HG03064 (cell line): ENCODE measurements around the gene TM4SF18.
"Not testable (repeated sequence)": the region's sequence is repeated elsewhere in the genome, so short reads cannot be mapped to it uniquely, and the experiment has no call there.

ENCODE experiments used
- ATAC-seq: cut with Tn5 transposase; IDR thresholded peaks from one replicate; pipeline ENCODE4 v1.9.1; 2021; ENCODE audit warnings: low read depth; ENCODE audit not compliant: unreplicated experiment

TM4SF18 gene

DNA sequence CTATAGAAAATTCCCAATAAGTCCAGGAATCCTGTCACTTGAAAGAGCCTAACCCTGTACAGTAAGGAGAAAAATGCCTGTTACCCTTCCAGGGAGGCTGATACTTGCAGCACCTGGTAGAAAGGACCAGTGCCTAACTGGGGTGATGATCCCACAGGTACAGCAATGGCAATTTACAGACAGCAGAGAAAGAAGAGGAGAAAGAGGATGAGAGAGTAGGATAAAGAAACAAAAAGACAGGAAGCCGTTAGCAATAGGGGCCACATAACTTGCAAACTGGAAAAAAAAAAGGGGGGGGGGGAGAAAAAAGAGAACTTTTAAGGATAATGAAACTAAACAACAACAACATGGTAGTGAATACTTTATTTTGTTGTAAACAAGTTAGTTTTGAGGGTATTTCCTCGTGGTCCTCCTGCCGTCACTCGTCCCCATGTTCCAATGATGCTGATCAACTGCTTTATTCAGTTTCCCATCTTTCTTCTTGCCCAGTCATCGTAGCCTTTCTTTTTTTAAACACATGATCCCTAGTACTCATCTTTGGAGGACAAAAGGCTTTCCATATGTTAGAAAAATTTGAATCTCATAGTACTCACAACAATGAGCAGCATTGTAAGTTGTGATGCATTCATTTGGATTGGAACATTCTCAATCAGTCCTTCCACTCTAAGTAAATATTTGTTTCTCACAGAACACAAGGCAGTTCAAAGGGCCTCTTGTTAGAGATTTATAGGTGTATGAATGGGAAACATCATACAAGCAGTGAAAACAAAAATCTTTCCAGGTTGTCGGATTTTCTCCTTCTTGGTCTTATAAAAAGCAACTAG, 35.5 kb upstream of the TM4SF18 start:
- no peak for ATAC-seq

DNA sequence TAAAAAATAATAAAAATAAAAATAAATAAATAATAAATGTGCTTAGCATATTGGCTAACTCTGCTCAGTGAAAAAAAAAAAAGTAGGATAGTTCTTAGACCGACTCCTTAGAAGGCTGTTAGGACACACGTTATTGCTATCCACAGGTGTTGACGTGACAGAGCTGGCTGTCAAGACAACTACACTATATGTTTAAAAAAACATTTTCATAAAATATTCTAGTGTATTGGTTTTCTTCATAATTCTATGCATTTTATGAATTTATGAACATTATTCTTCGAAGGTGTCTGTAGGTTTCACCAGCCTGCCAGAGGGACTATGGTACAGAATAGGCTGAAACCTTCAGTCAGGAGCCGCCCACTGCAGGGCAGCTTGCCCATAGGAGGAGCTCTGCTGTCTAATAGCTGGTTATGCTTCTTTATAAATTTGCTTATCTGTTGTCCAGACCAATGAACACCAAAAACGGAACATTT, 34.8 kb upstream of the TM4SF18 start:
- ATAC-seq: no peak

- ATAC-seq: no peak
Measured at GRCh38 chr3:149366941-149367840, 33.8 kb upstream of the TM4SF18 start.

DNA sequence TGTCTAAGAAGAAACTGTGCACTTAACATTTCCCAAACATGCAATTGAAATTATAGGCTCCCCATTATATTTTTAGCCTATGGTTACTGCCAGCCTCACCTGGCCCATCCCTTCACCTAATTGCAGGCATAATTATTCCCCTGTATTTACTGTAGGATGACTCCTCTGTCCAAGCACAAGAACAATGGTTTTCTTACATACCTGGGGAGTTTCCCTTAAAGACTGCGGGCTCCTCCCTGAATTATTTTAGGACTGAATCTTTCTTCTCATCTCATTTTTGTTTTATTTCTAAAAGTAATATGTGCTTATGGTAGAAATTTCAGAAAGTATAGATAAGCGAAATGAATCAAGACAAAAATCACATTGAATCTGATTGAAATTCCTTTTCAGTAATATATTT, 32.6 kb upstream of the TM4SF18 start:
- ATAC-seq: no peak

DNA sequence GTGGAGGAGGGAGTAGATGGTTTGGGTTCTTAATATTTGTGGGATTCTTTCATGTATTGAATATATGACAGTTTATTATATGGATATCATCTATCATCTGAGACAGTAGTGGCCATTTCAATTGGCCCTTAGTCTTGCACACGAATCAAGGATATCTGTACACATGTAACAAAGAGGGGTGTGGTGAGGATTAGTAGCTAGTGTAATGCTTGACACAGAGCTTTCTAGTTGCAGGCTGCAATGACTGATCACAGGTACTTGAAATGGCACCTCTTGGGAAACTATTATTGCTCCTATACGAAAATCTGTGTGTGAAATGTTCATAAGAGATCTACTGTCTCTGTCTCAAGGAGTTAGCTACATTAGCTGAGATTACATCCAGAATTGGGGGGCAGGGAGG, 31.2 kb upstream of the TM4SF18 start:
- no peak for ATAC-seq

DNA sequence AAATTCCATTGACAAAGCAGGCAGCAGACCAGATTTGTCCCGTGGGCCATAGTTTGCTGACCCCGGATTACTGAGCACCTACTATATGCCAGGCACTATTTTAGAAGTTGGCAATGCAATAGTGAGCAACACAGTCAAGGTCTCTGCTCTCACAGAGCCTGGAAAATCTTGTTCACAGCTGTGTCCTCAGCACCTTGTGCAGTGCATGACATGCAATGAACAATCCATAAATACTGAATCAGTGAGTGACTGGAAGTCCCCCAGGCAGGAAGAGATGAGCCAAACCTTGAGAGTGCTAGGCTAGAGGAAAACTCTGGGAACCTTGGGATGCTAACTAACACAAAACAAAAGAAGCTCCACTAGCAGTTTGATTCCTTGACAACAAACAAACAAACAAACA, 29.6 kb upstream of the TM4SF18 start:
- ATAC-seq: no peak

GRCh38 chr3:149362366-149362765, 28.9 kb upstream of the TM4SF18 start:
- no peak for ATAC-seq

DNA sequence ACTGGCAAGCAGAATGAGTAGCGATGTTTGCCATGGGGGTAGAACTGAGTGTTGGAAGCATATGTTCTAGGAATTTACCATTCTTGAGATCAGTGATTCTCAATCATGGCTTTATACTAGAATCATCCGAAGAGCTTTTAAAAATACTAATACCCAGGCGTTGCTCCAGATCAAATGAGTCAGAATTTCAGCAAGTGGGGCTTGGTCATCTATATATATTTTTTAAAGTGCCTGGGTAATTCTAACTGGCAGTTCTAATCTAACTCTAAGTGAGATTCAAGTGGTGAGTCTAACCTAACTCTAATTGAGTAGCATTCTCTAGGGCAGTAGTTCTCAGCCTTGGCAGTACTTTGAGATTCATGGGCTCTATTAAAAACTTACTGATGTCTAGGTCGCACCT, 23.2 kb upstream of the TM4SF18 start:
- ATAC-seq: no peak

- no peak for ATAC-seq
Measured at GRCh38 chr3:149356044-149356592, 22.7 kb upstream of the TM4SF18 start.

- ATAC-seq: no peak
Measured at GRCh38 chr3:149353581-149354184, 20.2 kb upstream of the TM4SF18 start.

DNA sequence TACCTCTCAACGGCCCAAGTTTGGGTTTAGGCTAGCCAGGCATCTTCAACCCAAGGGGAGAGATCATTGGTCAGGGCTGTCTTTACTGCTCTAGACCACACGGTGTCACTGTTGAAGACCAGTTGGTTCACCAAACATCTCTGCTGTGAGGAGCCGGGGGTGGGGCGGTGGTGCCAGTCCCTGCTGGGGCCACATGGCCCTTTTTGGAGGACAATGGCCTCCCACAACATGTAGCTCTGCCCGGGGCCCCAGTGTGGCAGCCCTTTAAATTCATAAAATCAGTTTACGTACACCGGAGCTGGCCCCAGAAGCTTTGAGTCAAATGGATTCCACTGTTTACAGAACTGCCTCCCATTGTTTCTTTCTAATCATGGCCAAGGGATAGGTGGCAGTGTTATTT, 19.1 kb upstream of the TM4SF18 start:
- ATAC-seq: peak; percentile 84

- ATAC-seq: no peak
Measured at GRCh38 chr3:149343951-149344350, 10.5 kb upstream of the TM4SF18 start.

DNA sequence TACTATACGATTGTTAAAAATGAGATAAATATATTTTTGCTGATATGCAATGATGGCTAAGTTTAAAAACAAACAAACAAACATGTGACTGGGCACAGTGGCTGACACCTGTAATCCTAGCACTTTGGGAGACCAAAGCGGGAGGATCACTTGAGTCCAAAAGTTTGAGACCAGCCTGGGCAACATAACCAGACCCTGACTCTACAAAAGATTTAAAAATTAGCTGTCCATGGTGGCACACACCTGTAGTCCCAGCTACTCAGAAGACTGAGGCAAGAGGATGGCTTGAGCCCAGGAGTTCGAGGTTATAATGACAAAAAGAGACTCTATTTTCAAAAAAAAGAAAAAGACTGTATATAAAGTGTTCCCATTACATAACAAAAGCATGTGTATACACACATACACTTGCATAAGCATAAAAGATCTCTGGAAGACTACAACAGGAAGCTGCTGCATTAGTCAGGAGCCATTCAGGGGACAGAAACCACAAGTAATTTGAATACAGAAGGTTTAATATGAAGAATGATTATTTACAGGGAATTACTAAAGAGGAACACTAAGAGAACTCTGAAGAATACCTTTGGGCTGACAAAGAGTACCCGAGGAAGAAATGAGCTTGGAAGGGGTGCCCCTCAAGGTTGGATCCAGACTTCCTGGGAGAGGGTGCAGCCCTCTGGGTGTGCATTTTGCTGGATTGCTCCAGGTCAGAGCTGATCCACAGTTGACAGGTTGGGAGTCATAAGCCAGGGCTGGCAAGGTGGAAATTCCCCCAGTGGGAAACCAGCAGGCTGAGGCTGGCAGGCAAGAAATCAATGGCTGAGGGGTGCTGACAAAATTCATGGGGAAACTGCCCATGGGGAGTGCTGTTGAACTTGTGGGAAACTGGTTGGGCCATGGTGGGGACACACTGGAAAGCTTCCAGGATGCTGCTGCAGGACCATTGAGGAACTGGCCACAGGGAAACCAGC, 9.3 kb upstream of the TM4SF18 start:
- ATAC-seq: no peak

- ATAC-seq: no peak
Measured at GRCh38 chr3:149340310-149340933, 7.0 kb upstream of the TM4SF18 start.

DNA sequence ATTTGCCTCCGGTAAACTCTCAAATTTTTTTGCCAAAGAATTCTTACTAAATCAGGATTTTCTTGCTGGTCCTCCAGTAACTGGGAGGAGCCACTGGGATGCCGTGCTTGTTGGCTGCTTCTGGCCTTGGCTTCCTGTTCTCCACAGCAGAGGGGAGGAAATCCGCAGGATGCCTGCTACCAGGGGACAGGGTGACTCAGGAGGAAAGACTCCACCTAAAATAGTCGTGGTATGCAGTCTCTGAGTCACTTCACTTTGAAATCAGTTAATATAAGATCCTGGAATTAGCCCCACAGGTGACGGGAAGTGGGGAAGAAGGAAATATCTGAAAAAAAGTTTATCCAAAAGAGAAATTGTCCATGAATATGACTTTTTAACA, 6.5 kb upstream of the TM4SF18 start:
- ATAC-seq: no peak

GRCh38 chr3:149337486-149337885, 4.0 kb upstream of the TM4SF18 start:
- ATAC-seq: not testable (repeated sequence)

- no peak for ATAC-seq
Measured at GRCh38 chr3:149336925-149337324, 3.5 kb upstream of the TM4SF18 start.

GRCh38 chr3:149332771-149333170, 665 bp downstream of the TM4SF18 start:
- no peak for ATAC-seq

DNA sequence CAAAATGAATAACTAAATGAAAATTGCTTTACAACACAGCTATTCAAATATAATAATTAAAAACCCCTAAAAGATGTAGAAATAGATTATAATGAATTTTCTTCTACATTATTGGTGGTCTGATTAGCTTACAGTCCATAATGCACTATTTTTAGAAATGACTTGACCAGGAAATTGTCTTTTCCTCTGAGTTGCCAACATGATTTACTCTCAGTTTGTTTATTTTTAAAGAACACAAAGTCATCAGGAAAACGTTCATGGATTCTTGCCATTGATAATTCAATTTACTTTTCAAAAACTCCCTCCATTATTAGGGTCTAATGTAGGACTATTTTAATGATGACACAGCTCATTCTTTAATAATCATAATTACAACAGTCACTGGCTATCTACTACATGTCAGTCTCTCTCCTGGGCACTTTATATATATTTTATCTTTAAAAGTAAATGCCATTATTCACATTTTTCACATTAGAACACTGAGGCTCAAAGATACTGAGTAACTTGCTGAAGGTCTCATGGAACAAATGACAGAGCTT, 1.1 kb downstream of the TM4SF18 start:
- no peak for ATAC-seq
